Measurements from ENCODE around the gene OR4E1.
"Not testable (repeated sequence)": the region's sequence is repeated elsewhere in the genome, so short reads cannot be mapped to it uniquely, and the experiment has no call there.

Gene OR4E1

DNA sequence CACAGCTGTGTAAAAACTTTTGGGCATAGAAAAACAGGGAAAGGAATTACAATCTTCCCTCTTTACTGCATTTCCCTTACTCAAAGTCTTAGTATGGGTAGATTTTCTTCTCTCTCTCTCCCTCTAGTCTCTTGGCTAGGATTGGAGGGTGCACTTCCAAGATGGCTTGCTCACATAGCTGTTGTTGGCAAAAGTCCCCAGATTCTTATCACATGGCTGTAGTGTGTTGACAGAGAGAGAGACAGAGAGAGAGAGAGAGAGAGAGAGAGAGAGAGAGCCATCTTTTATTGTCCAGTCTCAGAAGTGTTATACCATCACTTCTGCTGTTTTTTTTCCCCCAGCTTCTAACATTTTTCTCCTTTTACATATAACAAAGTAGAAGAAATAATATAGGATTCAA lies 26.2 kb downstream of the OR4E1 start:
- Mint-ChIP-seq H3K9me3 (no peaks in the 10 kb centered on the region), H3K4me1 (no peaks in the 10 kb centered on the region), H3K36me3 (ENCODE audit: low read depth) (no peaks in the 10 kb centered on the region), H3K4me3 (no peak overlapping the region), H3K27me3 (ENCODE audit: low read depth) (no peaks in the 10 kb centered on the region), H3K27ac (no peak overlapping the region)
- TF ChIP-seq, protein P1, sequence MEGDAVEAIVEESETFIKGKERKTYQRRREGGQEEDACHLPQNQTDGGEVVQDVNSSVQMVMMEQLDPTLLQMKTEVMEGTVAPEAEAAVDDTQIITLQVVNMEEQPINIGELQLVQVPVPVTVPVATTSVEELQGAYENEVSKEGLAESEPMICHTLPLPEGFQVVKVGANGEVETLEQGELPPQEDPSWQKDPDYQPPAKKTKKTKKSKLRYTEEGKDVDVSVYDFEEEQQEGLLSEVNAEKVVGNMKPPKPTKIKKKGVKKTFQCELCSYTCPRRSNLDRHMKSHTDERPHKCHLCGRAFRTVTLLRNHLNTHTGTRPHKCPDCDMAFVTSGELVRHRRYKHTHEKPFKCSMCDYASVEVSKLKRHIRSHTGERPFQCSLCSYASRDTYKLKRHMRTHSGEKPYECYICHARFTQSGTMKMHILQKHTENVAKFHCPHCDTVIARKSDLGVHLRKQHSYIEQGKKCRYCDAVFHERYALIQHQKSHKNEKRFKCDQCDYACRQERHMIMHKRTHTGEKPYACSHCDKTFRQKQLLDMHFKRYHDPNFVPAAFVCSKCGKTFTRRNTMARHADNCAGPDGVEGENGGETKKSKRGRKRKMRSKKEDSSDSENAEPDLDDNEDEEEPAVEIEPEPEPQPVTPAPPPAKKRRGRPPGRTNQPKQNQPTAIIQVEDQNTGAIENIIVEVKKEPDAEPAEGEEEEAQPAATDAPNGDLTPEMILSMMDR (IDR thresholded peaks at IDR 0.05; ENCODE audit: unreplicated experiment in 3 of 3): no peak

GRCh38 chr14:21643407-21643806 lies 30.2 kb downstream of the OR4E1 start:
- H3K4me3 Mint-ChIP-seq: no peak overlapping the region

GRCh38 chr14:21642683-21643082 lies 30.9 kb downstream of the OR4E1 start:
- Mint-ChIP-seq H3K36me3 (ENCODE audit: low read depth) (no peaks in the 10 kb centered on the region), H3K4me3 (no peak overlapping the region), H3K27ac (no peak overlapping the region), H3K4me1 (no peaks in the 10 kb centered on the region), H3K9me3 (no peaks in the 10 kb centered on the region), H3K27me3 (ENCODE audit: low read depth) (no peaks in the 10 kb centered on the region)
- TF ChIP-seq, protein P1 (IDR thresholded peaks at IDR 0.05; ENCODE audit: unreplicated experiment in 3 of 3): no peak

More at GRCh38 chr14:21643407-21643806, 30.2 kb downstream of the OR4E1 start:
- Mint-ChIP-seq H3K4me1 (no peaks in the 10 kb centered on the region), H3K27ac (no peak overlapping the region), H3K9me3 (no peaks in the 10 kb centered on the region), H3K27me3 (ENCODE audit: low read depth) (no peaks in the 10 kb centered on the region), H3K36me3 (ENCODE audit: low read depth) (no peaks in the 10 kb centered on the region)
- TF ChIP-seq, protein P1 (IDR thresholded peaks at IDR 0.05; ENCODE audit: unreplicated experiment in 3 of 3): no peak

DNA sequence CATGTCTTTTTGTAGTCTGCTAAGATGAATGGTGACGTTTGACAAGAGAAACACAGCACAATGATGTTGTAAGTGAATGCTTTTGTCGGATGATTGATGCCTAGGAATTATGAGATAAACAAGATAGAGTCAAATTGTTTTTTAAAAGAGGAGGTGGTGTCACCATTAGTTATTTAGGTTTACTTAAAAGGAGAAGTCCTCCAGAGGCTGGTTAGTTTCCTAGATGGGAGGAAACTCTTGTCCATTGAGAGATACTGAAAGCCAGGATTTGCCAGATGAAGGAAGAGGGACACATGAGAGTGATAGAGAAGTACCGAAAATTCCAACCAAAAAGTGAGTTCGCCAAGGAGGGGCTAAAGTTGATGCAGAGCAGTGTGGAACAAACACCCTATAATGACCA lies 38.8 kb downstream of the OR4E1 start, which contains the start of gene OR10G2:
Gene OR10G2 (minus strand): TSS at position 101 of the 400 bp plus-strand sequence. CDS start 98 bp downstream, at position 3.
- Mint-ChIP-seq H3K4me3 (no peak within 1 kb of the TSS), H3K4me1 (no peaks in the 10 kb centered on the region), H3K36me3 (ENCODE audit: low read depth) (no peaks in the 10 kb centered on the region), H3K27me3 (ENCODE audit: low read depth) (no peaks in the 10 kb centered on the region), H3K9me3 (no peaks in the 10 kb centered on the region), H3K27ac (no peak within 1 kb of the TSS)
- TF ChIP-seq, protein P1 (IDR thresholded peaks at IDR 0.05; ENCODE audit: unreplicated experiment in 3 of 3): no peak

- Mint-ChIP-seq H3K4me1 (no peaks in the 10 kb centered on the region), H3K9me3 (no peaks in the 10 kb centered on the region), H3K36me3 (ENCODE audit: low read depth) (no peaks in the 10 kb centered on the region), H3K27me3 (ENCODE audit: low read depth) (no peaks in the 10 kb centered on the region), H3K27ac (no peak overlapping the region), H3K4me3 (no peak overlapping the region)
- TF ChIP-seq, protein P1 (IDR thresholded peaks at IDR 0.05; ENCODE audit: unreplicated experiment in 3 of 3): no peak
Measured at GRCh38 chr14:21631084-21631483, 42.5 kb downstream of the OR4E1 start.

- not testable (repeated sequence) for H3K4me3 Mint-ChIP-seq; H3K27me3 Mint-ChIP-seq (ENCODE audit: low read depth); H3K9me3 Mint-ChIP-seq; H3K36me3 Mint-ChIP-seq (ENCODE audit: low read depth); H3K4me1 Mint-ChIP-seq; H3K27ac Mint-ChIP-seq
Measured at GRCh38 chr14:21630503-21630902, 43.1 kb downstream of the OR4E1 start.
